Heart right ventricle (tissue), 16 donors: ENCODE measurements around the gene OSBPL1A. TPM values are rescaled to one million over a fixed set of nuclear protein-coding genes. Genes with fewer than 3 reads are reported as not detected.
A peak's percentile ranks its signal among the peaks of the same experiment; 100 is the strongest.

Experiments
- ATAC-seq, 8 donors: fragments of 200-7000 bp; cut with Tn5 transposase; one replicate each; pipeline ENCODE4 v1.9.1; 2020; ENCODE audit warnings: mild to moderate bottlenecking in 8 of 8, moderate library complexity in 8 of 8, moderate number of reproducible peaks in 1 of 8
- DNase-seq, 2 donors: peaks; one replicate each; pipeline ENCODE4 v3.0.0-alpha.2; 2020
- H3K27ac ChIP-seq, 10 donors: fragments of 200-600 bp; sonication (generic) in 2 of 10; one replicate each; pipeline versions ENCODE4 v1.5.0 to v1.8.0; 2020 to 2022; ENCODE audit warnings: mild to moderate bottlenecking in 3 of 10
- H3K27me3 ChIP-seq, 7 donors: fragments of 200-600 bp; one replicate each; pipeline ENCODE4 v1.8.0; 2021 to 2022; ENCODE audit warnings: mild to moderate bottlenecking in 2 of 7
- H3K36me3 ChIP-seq, 9 donors: fragments of 200-600 bp; sonication (generic) in 1 of 9; one replicate each; pipeline versions ENCODE4 v1.5.0 to v1.8.0; 2020 to 2022; ENCODE audit warnings: mild to moderate bottlenecking in 2 of 9
- H3K4me1 ChIP-seq, 9 donors: fragments of 200-600 bp; sonication (generic) in 1 of 9; one replicate each; pipeline versions ENCODE4 v1.5.0 to v1.8.0; 2020 to 2022; ENCODE audit warnings: mild to moderate bottlenecking in 4 of 9
- H3K4me3 ChIP-seq, 10 donors: fragments of 200-600 bp; sonication (generic) in 2 of 10; one replicate each; pipeline versions ENCODE4 v1.5.0 to v1.8.0; 2020 to 2022; ENCODE audit warnings: mild to moderate bottlenecking in 7 of 10, moderate library complexity in 2 of 10
- H3K9me3 ChIP-seq, 11 donors: fragments of 200-600 bp in 10 of 11; sonication (generic) in 2 of 11; one replicate each; pipeline versions ENCODE4 v1.5.0 to v1.8.0; 2013 to 2022; ENCODE audit warnings: mild to moderate bottlenecking in 2 of 11, control low read depth in 1 of 11, moderate library complexity in 1 of 11
- WGBS, 2 donors: extraction: QIAGEN DNeasy Blood & Tissue Kit; methylation state at CpG; one replicate each; pipeline ENCODE4 v1.1.7; 2013; ENCODE audit warnings: inconsistent platforms in 1 of 2; 5-methylcytosine and 5-hydroxymethylcytosine counted together
- intact Hi-C, 10 donors: fragments of 100-400 bp; cut with DNase I; formaldehyde crosslinking; loops; one replicate each; pipeline versions ENCODE4 v1.11.1 to v1.14.2; 2022
- polyA plus RNA-seq, 2 donors: library from polyadenylated mRNA; stranded (reverse); fragments of 200-250 nt; gene quantifications; one replicate each; pipeline ENCODE4 v1.2.3, GENCODE V29; 2013
- total RNA-seq, 10 donors: library from RNA; stranded (reverse); fragmentation: NEBNext Ultra II Directional in 3 of 10; extraction: Animal tissue kit (Norgen Biotek cat#: 25700) in 3 of 10; gene quantifications; one replicate each; pipeline versions ENCODE4 v1.2.1 to v1.2.4, GENCODE V29; 2021 to 2023
- TF ChIP-seq, protein P1 (sequence below), 9 donors: fragments of 200-600 bp; sonication (generic) in 2 of 9; IDR thresholded peaks; one replicate each; pipeline versions ENCODE4 v1.5.0 to v1.8.0; 2021 to 2022; ENCODE audit warnings: antibody characterized with exemption in 9 of 9, mild to moderate bottlenecking in 5 of 9, moderate library complexity in 1 of 9
- donor health status: Arrhythmogenic right ventricular cardiomyopathy.
- donor health status: ischemic (EF 13 %, LVEDD 7.1; RV severe dilation, severe dysfunction).
- donor health status: healthy with polysubstance abuse.
- donor health status: DM: no; HTN: yes; CAD: no.
- donor health status: DM: no; HTN: no; CAD: no.
- donor health status: ischemic (EF 25% LVEDD 6.9; RV normal size, moderate dysfunction).
- donor health status: ischemic (EF 25% LVEDD 5.7; RV mildly dilated, moderate dysfunction).
- donor health status: healthy.
- donor health status: DM: yes; HTN: yes; CAD: no.
- donor health status: Ischemic cardiomyopathy.
- donor health status: ischemic (EF 35%, LVEDD 5.7; RV mildly dilated, moderate dysfunction).
- donor health status: nonischemic (EF 11% LVEDD 7.7; RV severe dilation, severe dysfunction).
- donor health status: DM: yes; HTN: yes; CAD: no.
- donor health status: PGD.
- donor health status: ischemic (EF 29% LVEDD 5.4; RV normal size, mild dysfunction).
- donor health status: nonischemic (EF 23%, LVEDD 6.1; RV moderate dilation, normal function).

The OSBPL1A gene
- total and polyA plus RNA-seq, 12 donors = 26.5 to 85.6 (median 61.0) TPM

DNA sequence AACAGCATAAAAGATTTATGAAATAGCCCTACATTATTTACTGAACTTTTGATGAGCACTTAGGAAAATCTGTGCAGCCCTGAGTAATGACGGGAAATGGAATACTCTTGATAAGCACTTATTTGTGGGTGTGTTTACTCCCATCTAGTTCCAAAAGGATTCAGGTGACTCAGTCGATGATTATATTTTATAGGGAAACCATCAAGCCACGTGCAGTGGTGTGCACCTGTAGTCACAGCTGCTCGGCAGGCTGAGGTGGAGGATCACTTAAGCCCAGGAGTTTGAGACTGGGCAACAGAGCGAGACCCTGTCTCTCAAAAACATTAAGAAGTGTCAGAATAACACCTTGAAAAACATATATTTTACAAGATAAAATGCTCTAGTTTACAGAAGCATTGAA, 166.9 kb downstream of the OSBPL1A start:
- 76 to 83% methylated on average over 5 of the region's 5 CpGs for WGBS, 2 donors
- TF ChIP-seq, protein P1, sequence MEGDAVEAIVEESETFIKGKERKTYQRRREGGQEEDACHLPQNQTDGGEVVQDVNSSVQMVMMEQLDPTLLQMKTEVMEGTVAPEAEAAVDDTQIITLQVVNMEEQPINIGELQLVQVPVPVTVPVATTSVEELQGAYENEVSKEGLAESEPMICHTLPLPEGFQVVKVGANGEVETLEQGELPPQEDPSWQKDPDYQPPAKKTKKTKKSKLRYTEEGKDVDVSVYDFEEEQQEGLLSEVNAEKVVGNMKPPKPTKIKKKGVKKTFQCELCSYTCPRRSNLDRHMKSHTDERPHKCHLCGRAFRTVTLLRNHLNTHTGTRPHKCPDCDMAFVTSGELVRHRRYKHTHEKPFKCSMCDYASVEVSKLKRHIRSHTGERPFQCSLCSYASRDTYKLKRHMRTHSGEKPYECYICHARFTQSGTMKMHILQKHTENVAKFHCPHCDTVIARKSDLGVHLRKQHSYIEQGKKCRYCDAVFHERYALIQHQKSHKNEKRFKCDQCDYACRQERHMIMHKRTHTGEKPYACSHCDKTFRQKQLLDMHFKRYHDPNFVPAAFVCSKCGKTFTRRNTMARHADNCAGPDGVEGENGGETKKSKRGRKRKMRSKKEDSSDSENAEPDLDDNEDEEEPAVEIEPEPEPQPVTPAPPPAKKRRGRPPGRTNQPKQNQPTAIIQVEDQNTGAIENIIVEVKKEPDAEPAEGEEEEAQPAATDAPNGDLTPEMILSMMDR (IDR thresholded peaks at IDR 0.05) = no peak

DNA sequence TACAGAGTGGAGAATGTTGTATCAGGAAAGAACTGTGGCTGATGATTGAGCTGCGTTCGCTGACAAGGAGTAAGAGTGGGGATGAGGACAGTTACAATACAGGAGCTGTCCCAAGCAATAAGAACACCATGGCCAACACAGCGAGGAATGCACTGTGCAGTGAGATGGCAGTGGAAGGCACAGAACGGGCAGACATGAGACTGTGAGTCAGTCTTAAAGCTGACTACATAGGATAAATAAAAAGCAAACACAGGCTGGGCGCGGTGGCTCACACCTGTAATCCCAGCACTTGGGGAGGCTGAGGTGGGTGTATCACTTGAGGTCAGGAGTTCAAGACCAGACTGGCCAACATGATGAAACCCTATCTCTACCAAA, 169.0 kb downstream of the OSBPL1A start:
- Histone ChIP-seq H3K9me3 (no peaks in the 10 kb centered on the region), H3K4me3 (no peak overlapping the region), H3K27me3 (no peaks in the 10 kb centered on the region), H3K27ac (no peak overlapping the region), H3K4me1 (peaks cover 4 to 60% (median 34%) of the 10 kb centered on the region in 9 donors), H3K36me3 (peaks cover 0 to 14% (median 0%) of the 10 kb centered on the region in 9 donors)
- TF ChIP-seq, protein P1 (IDR thresholded peaks at IDR 0.05) = no peak
- intact Hi-C loops = loop anchor here in 1 of 10 donors (10.0 kb wide), 1 partner anchor 46 kb away; no protein-coding TSS in a partner anchor
- WGBS, 2 donors = 91 to 92% methylated on average over 6 of the region's 6 CpGs
- DNase-seq (no peak), ATAC-seq (peak in 1 of 8 donors; percentile 38)

More for the DNA sequence above, 166.9 kb downstream of the OSBPL1A start:
- Histone ChIP-seq H3K9me3 (peaks cover 0 to under 1% (median 0%) of the 10 kb centered on the region in 11 donors), H3K4me3 (no peak overlapping the region), H3K4me1 (peaks cover 4 to 69% (median 50%) of the 10 kb centered on the region in 9 donors), H3K36me3 (peaks cover 0 to 11% (median 0%) of the 10 kb centered on the region in 9 donors), H3K27ac (peak overlapping the region in 8 of 10 donors; percentile 51 to 85 (median 65)), H3K27me3 (no peaks in the 10 kb centered on the region)
- DNase-seq (no peak), ATAC-seq (no peak)
- intact Hi-C loops = loop anchor here in 4 of 10 donors (5.0 kb wide), 2 partner anchors 37 to 42 kb away; no protein-coding TSS in a partner anchor

DNA sequence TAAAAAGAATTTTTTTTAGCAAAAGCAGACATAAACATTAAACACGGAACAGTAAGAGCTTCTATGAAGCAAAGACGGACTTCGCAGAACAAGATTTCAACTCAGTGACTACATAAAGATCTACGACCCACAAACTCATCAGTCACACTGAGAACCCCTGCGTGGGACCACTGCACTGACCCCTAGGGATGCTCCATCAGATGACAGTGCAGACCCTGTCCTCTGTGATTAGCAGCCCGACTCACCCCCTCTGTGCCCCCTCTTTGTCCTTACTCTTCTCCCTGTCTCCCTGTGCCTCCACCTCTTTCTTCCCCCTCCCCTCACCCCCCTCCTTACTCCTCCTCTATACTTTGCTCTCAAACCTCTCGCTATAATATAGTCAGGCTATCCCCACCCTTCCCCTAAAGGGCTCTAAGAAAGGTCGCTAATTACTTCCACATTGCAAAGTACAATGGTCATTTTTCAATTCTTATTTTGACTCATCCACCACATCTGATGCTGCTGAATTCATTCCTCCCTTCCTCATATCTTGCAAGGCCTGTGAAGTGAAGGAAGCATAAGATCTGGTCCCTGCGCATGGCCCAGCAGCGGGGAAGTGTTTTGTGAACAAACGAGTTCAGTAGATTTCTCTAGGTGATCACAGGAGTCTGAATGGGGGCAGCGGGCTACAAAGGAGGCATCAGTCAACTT, 169.5 kb downstream of the OSBPL1A start:
- intact Hi-C loops = loop anchor here in 1 of 10 donors (10.0 kb wide), 1 partner anchor 47 kb away; no protein-coding TSS in a partner anchor
- WGBS, 2 donors = 90 to 94% methylated on average over 12 of the region's 12 CpGs
- Histone ChIP-seq H3K9me3 (no peaks in the 10 kb centered on the region), H3K27me3 (no peaks in the 10 kb centered on the region), H3K4me3 (no peak overlapping the region), H3K27ac (no peak overlapping the region), H3K36me3 (peaks cover 0 to 19% (median 0%) of the 10 kb centered on the region in 9 donors), H3K4me1 (peaks cover 4 to 54% (median 29%) of the 10 kb centered on the region in 9 donors)
- TF ChIP-seq, protein P1 (IDR thresholded peaks at IDR 0.05) = no peak
- no peak for DNase-seq
- ATAC-seq = no peak

DNA sequence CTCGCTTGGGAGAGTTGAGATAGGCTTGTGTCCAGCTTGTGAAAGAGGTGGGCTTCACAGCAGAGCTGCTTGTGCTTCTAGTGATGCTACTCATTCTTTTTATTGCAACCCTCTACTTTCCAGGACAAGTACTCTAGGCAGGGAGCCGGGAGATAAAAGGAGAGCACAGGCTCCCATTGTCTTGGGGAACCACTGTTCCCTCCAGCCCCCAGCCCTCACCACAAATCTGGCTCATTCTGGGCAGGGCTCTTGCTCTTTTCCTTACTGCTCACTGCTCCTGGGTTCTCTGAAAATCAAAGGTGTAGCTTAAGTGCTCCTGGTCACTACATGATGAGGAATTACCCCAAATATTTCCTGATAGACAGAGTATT, 177.3 kb downstream of the OSBPL1A start:
- peaks cover 0 to 28% (median 0%) of the 10 kb centered on the region in 9 donors for H3K36me3 ChIP-seq
- TF ChIP-seq, protein P1 (IDR thresholded peaks at IDR 0.05) = no peak
- 78 to 80% methylated on average over 2 of the region's 2 CpGs for WGBS, 2 donors
- intact Hi-C loops = loop anchor here in 1 of 10 donors (10.0 kb wide), 1 partner anchor 54 kb away; no protein-coding TSS in a partner anchor
- no peaks in the 10 kb centered on the region for H3K9me3 ChIP-seq
- no peak overlapping the region for H3K27ac ChIP-seq
- DNase-seq = no peak
- H3K4me3 ChIP-seq = no peak overlapping the region
- peaks cover 0 to 50% (median 25%) of the 10 kb centered on the region in 9 donors for H3K4me1 ChIP-seq
- no peaks in the 10 kb centered on the region for H3K27me3 ChIP-seq
- ATAC-seq = peak in 3 of 8 donors; percentile 10 to 20 (median 17)
